ENCODE results near the gene IFT20. TPM values are rescaled to one million over a fixed set of nuclear protein-coding genes. Genes with fewer than 3 reads are reported as not detected.
"Not testable (repeated sequence)": the region's sequence is repeated elsewhere in the genome, so short reads cannot be mapped to it uniquely, and the experiment has no call there.

IFT20 gene
- polyA plus RNA-seq, 5 donors = 54.2 to 62.2 (median 57.6) TPM

- no peak for DNase-seq
Observed at GRCh38 chr17:28339431-28339830, 4.2 kb upstream of the IFT20 start.

DNA sequence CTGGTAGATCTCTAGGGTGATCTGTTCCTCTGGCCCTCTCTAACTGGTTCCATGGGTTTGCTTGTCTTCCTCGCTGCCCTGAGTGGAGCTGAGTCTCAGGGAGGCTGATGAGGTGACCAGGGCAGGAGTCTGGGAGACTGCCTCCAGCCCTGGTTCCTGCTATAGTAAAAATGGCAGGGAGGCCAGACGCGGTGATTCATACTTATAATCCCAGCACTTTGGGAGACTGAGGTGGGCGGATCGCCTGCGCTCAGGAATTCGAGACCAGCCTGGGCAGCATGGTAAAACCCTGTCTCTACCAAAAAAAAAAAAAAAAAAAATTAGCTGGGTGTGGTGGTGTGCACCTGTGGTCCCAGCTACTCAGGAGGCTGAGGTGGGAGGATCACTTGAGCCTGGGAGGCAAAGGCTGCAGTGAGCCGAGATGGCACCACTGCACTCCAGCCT lies 3.5 kb upstream of the IFT20 start:
- DNase-seq = not testable (repeated sequence)

DNA sequence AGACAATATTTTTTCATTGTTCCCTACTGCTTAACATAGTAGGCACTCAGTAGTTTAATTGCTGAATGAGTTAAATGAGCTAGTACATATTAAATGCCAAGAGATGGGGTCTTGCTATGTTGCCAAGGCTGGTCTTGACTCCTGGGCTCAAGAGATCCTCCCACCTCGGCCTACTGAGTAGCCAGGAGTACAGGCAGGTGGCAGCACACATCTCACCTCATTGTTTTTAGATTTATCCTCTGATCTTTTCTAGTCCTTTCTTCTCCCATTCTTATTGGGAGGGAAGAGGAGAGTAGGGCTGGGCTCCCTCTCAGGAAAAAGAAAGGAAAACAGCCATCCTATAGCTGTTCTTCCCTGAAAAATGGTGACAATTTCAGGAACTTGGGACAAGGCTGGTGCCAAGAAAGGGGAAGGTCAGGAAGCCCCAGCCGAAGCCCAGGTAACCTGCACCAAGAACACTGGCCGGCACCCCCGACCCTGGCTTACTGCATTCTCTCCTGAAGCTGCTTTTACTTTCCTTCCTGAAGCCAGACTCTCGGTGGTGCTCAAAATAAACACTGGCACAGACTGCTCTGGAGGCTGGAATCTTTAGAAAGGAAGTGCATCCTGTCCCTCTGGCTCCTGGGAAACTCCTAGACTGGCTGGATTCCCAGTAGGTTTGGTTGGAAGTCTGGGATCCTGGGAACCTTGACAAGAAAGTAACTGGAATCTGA lies 2.9 kb upstream of the IFT20 start:
- no peak for DNase-seq

- peak; percentile 49 to 56 for DNase-seq
Observed at GRCh38 chr17:28335959-28336871, 943 bp upstream of the IFT20 start.

DNA sequence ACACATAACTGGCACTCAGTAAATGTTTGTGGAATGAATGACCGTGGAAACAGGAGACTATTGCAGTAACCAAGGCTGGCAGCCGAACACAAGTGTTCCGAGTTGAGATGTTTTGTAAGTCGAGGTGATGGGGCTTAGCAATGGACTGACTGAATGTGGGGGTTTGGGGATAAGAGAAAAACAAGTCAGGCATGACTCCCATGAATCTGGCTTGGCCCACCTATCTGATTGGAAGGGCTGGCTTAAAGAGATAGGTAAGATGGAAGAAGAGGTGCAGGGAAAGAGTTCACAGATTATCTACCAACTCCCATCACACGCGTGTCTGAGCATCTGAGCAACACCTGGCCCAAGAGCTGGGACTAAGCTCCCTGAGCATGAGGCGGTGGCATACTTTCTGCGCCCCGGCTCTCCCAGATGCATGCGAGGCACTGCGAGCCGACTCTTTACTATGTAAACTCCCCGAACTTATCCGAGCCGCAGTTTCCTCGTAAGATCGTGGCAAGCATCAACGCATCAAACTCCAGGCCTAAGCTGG lies 539 bp downstream of the IFT20 start:
- DNase-seq = no peak

DNA sequence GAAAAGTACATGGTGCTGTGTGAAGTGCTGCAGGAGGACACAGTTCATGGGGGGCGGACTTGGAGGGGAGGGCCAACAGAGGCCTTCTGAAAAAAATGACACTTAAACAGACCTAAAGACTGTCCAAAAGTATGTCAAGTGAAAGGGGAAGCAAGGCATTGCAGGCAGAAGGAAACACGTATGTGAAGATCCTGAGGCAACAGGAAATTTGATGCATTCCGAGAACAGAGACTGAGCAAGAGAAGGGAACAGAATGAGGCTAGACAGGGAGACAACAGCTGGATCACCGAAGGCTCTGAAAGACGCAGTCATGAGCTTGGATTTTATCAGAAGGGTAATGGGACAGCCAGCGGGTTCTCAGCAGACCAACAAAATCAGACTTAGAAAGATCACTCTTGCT lies 1.1 kb downstream of the IFT20 start:
- no peak for DNase-seq

GRCh38 chr17:28333083-28333746 lies 2.1 kb downstream of the IFT20 start:
- DNase-seq = no peak

GRCh38 chr17:28331891-28332420 lies 3.3 kb downstream of the IFT20 start:
- DNase-seq = no peak

GRCh38 chr17:28330671-28331070 lies 4.6 kb downstream of the IFT20 start:
- DNase-seq = no peak

DNA sequence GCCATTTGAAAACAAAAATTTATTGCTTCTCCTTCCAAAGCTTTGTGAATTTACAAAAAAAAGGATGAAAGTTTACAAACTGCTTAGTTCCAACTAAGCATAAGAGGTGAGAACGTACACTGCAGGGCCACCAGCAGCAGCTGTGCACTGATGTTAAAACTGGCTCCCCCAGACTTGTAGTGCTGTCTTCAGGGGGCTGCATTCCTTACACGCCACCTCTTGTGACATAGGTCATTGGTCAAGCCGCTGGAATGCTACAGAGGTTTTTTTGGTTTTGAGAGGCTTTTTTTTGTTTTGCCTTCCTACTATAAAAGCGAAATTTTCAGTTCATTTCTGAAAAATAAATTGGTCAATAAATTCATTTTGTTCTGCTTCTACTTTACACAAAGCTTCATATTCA lies 6.9 kb downstream of the IFT20 start:
- no peak for DNase-seq

DNA sequence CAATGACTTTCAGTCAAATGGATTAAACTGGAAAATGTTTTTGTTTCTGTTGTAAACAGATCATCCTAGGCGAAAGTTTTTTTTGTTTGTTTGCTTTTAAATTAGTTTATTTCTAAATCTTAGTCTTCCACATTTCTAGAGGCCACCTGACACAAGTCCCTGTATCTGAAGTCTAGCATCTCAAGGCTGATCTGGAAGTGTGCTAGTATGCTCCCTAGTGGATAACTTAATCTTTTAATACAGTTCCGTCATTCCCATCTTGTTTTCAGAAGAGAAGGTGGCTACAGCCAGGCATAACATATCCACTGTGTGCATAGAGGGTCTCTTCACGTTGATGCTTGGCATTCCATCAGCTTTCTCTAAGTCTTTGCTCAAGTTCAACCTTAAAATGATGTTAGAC lies 7.6 kb downstream of the IFT20 start:
- no peak for DNase-seq

- no peak for DNase-seq
Observed at GRCh38 chr17:28327031-28327607, 8.2 kb downstream of the IFT20 start.

GRCh38 chr17:28326114-28326513 lies 9.2 kb downstream of the IFT20 start:
- DNase-seq = no peak

DNA sequence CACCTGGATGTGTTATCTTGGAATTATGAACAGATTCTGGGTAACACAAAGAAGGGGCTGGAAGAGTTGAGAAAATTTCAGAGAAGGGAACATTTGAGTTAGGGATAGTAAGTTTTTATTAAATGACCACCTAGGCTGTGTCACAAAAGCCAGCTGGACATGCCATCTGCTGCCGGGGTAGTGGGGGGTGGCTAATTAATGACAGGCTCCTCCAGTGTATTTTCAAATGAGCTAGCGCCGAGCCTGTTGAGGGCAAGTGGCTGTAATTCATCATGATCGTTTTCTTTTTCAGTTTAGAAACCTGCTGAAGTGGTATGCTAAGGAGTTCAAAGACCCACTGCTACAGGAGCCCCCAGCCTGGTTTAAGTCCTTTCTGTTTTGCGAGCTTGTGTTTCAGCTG lies 10.1 kb downstream of the IFT20 start:
- DNase-seq = no peak

- no peak for DNase-seq
Observed at GRCh38 chr17:28324781-28325180, 10.5 kb downstream of the IFT20 start.

DNA sequence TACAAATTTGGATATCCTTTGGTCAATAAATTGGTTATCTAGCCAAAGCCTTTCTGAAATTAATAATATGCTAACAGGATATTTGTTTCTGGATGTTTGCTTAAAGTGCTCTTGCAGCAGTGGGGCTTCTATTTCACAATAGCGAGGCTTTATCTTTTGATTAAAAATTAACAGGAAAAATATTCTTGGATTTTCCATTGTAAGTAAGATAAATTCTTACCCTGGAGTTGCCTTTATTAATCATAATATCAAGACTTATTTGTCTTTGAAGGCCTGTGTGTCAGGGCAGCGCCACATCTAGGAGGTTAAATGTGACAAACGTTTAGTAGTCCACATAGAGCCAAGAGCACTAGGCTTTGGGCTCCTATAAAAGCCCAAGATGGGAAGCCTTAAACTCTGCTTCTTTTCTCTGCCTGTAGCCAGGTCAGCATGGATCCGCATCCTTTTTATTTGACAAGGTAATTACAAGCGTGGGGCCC lies 11.0 kb downstream of the IFT20 start:
- DNase-seq = no peak

DNA sequence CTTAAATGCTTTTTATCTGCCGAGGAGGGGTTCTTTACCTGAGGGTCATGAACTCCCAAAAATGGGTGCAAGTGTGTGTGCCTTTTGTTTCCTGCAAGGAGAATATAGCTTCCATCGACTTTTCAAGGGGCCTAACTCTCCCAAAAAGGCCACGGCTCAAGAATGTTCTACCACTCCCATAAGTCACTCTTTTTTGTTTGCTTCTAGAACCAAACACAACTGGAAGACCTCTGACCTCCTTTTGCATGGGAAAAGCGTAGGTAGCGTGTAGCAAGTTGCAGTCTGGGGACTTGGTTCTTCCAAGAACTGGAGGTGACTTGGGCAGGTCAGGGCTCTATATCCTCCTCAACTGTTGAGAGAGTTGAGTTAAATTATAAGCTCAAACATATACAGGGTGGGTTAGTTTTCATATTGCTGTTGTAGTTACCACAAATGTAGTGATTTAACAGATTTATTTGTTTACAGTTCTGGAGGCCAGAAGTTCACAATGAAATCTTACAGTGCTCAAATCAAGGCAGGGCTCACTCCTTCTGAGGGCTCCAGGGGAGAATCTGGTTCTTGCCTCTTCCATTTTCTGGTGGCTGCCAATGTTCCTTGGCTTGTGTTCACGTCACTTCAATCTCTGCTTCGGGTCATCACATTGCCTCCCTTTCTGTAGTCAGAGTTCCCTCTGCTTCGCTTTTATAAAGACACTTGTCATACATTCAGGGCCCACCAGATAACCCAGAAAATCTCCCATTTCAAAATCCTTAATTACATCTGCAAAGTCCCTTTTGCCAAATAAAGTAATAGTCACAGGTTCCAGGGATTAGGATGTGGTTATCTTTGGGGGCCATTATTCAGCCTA lies 14.8 kb downstream of the IFT20 start:
- no peak for DNase-seq

DNA sequence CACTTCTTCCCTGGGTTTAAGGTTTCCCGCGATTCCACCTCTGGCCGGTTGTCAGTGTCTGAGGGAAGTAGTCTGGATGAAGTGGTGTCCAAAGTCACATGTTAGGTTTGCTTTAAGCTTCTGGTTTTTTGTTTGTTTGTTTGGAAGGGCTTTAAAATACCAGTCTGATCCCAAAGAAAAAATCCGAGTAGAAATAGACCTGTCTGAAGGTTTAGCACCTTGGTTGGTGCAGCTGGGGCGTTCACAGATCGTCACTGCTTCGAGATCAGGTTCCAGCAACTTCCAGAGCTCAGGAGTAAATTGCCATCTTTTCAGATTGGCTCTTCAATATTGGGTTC lies 15.7 kb downstream of the IFT20 start:
- no peak for DNase-seq

DNA sequence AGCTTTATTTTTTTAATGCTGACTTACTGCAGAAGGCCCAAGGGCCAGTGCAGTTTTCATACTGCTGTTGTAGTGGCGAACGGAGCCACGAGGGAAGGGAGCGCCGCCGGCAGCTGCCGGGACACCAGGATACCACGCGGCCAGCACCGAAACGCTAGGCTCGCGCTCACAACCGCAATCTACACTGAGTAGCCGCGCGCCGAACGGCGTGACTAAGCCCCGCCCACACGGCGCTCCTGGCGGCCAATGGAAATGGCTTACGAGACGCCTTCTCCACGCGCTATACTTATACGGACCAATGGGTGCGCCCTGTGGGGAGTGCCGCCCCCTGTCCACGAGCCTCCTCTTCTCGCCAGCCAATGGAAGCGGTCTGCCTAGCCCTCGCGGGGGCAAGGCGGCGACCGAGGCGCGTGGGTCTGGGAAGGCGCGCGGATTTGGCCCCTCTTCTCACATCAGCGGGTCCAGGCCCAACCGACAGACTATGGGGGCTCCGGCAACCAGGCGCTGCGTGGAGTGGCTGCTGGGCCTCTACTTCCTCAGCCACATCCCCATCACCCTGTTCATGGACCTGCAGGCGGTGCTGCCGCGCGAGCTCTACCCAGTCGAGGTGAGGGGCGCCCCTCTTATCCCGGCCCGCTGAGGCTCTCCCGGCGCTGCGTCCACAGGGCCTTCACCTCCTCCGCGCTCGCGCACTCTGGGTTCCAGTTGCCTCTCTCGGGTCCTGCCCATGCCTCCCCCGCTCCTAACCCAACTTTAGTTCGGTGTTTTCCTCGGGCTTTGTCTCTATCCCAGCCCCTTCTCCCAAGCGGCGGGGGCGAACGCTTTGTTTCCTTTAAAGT lies 16.3 kb downstream of the IFT20 start, which contains the start of gene TMEM97:
TMEM97 (plus strand) TSS at position 442 of the 839 bp plus-strand sequence; CDS start at position 482, 40 bp downstream.
- DNase-seq = peak; percentile 93
